SK-N-SH (cell line): ENCODE data around the gene GRIK5. TPM values are rescaled to one million over a fixed set of nuclear protein-coding genes. Genes with fewer than 3 reads are reported as not detected.
"Not testable (repeated sequence)": the region's sequence is repeated elsewhere in the genome, so short reads cannot be mapped to it uniquely, and the experiment has no call there.

Source experiments
- CTCF ChIA-PET: fragments of 300-600, 350-600 bp; formaldehyde crosslinking; extraction: SDS; loops from one replicate; lab custom pipeline; 2021; lab: Yijun Ruan, JAX
- POLR2A ChIA-PET: fragments of 350-600 bp; sonication (Branson Sonifier 250); formaldehyde crosslinking; extraction: SDS; loops from one replicate; lab custom pipeline; 2020; ENCODE audit warnings: antibody characterized with exemption, inconsistent platforms; lab: Yijun Ruan, JAX
- DNase-seq: peaks from one replicate; pipeline ENCODE4 v3.0.0; 2012
- H2AFZ ChIP-seq: fragments of 200-600 bp; sonication (generic); 2 replicates; pipeline ENCODE4 v1.8.1; 2016; ENCODE audit warnings: antibody characterized with exemption, mild to moderate bottlenecking, low read depth
- H3F3A ChIP-seq: fragments of 200-600 bp; sonication (generic); replicated peaks from 2 replicates; pipeline ENCODE3; 2016; ENCODE audit warnings: antibody characterized with exemption, mild to moderate bottlenecking; ENCODE audit not compliant: insufficient read depth
- H3K27ac ChIP-seq, 2 experiments: fragments of 200-500 bp in 1 of 2; fragments of 200-600 bp in 1 of 2; sonication (Bioruptor generic) in 1 of 2; sonication (generic), shearing (Covaris generic) in 1 of 2; 2 replicates each; pipeline versions ENCODE4 v1.5.1 to v1.6.1; 2014 to 2016; ENCODE audit warnings: low read depth in 2 of 2, inconsistent platforms in 1 of 2, low read length in 1 of 2, mild to moderate bottlenecking in 1 of 2, mixed read lengths in 1 of 2
- H3K27me3 ChIP-seq: fragments of 200-600 bp; sonication (generic), shearing (Covaris generic); 2 replicates; pipeline ENCODE4 v1.6.1; 2016; ENCODE audit warnings: mixed run types; ENCODE audit not compliant: insufficient read depth
- H3K36me3 ChIP-seq, 2 experiments: fragments of 200-500 bp in 1 of 2; fragments of 200-600 bp in 1 of 2; sonication (Bioruptor generic) in 1 of 2; sonication (generic) in 1 of 2; replicated peaks in 1 of 2; 2 replicates each; pipeline versions ENCODE3 to v1.5.1; 2014 to 2016; ENCODE audit warnings: low read length in 1 of 2, mild to moderate bottlenecking in 1 of 2; ENCODE audit not compliant: insufficient read depth in 2 of 2, control insufficient read depth in 1 of 2
- H3K4me1 ChIP-seq, 2 experiments: fragments of 200-500 bp in 1 of 2; fragments of 200-600 bp in 1 of 2; sonication (Bioruptor generic) in 1 of 2; sonication (generic), shearing (Covaris generic) in 1 of 2; 2 replicates each; pipeline versions ENCODE4 v1.5.1 to v1.6.1; 2014 to 2016; ENCODE audit warnings: low read depth in 1 of 2, low read length in 1 of 2, mixed run types in 1 of 2; ENCODE audit not compliant: insufficient read depth in 2 of 2, control insufficient read depth in 1 of 2
- H3K4me2 ChIP-seq: fragments of 200-600 bp; sonication (generic), shearing (Covaris generic); 2 replicates; pipeline ENCODE4 v1.6.1; 2017; ENCODE audit warnings: mixed run types
- H3K4me3 ChIP-seq, 2 experiments: fragments of 200-500 bp in 1 of 2; fragments of 200-600 bp in 1 of 2; sonication (Bioruptor generic) in 1 of 2; sonication (generic), shearing (Covaris generic) in 1 of 2; 2 replicates each; pipeline versions ENCODE4 v1.5.1 to v1.8.1; 2014 to 2016; ENCODE audit warnings: low read depth in 2 of 2, inconsistent platforms in 1 of 2, low read length in 1 of 2, mild to moderate bottlenecking in 1 of 2, mixed read lengths in 1 of 2, moderate library complexity in 1 of 2
- H3K79me2 ChIP-seq: fragments of 200-600 bp; sonication (generic); 2 replicates; pipeline ENCODE4 v1.8.1; 2017; ENCODE audit warnings: mild to moderate bottlenecking; ENCODE audit not compliant: insufficient read depth
- H3K9ac ChIP-seq: fragments of 200-600 bp; sonication (generic); 2 replicates; pipeline ENCODE4 v1.6.1; 2017; ENCODE audit warnings: mixed run types
- H3K9me2 ChIP-seq: fragments of 200-600 bp; sonication (generic); 2 replicates; pipeline ENCODE4 v1.6.1; 2017; ENCODE audit warnings: mixed run types
- H3K9me3 ChIP-seq: fragments of 200-600 bp; sonication (generic); 2 replicates; pipeline ENCODE4 v1.6.1; 2017; ENCODE audit warnings: mixed run types, mild to moderate bottlenecking, moderate library complexity
- H4K20me1 ChIP-seq: fragments of 200-600 bp; sonication (generic); 2 replicates; pipeline ENCODE4 v1.6.1; 2017; ENCODE audit warnings: mild to moderate bottlenecking, mixed run types; ENCODE audit not compliant: insufficient read depth
- CTCF ChIP-seq: fragments of 200-600 bp; sonication (generic); IDR thresholded peaks from 2 replicates; pipeline ENCODE4 v1.6.1; 2017; ENCODE audit warnings: antibody characterized with exemption, mild to moderate bottlenecking, moderate library complexity
- MEF2A ChIP-seq: IDR thresholded peaks from 2 replicates; pipeline ENCODE4 v1.4.0; 2012; ENCODE audit warnings: low read depth, borderline replicate concordance
- MXI1 ChIP-seq: IDR thresholded peaks from 2 replicates; pipeline ENCODE4 v1.6.1; 2012; ENCODE audit warnings: mild to moderate bottlenecking, low read depth, low read length, improper control_type of control experiment
- POLR2AphosphoS5 ChIP-seq: IDR thresholded peaks from 2 replicates; pipeline ENCODE4 v1.6.1; 2012; ENCODE audit warnings: low read depth, low read length
- RAD21 ChIP-seq: IDR thresholded peaks from 2 replicates; pipeline ENCODE4 v1.6.1; 2012; ENCODE audit warnings: mild to moderate bottlenecking, low read length
- REST ChIP-seq: IDR thresholded peaks from 2 replicates; pipeline ENCODE4 v1.6.1; 2012; ENCODE audit warnings: mild to moderate bottlenecking, low read depth, low read length, moderate library complexity
- SMC3 ChIP-seq: IDR thresholded peaks from 2 replicates; pipeline ENCODE4 v1.6.1; 2012; ENCODE audit warnings: low read depth, low read length, improper control_type of control experiment
- WGBS: methylation state at CpG from one replicate; pipeline ENCODE4 v1.1.6; 2017; ENCODE audit warnings: low lambda C conversion rate; 5-methylcytosine and 5-hydroxymethylcytosine counted together
- polyA plus RNA-seq, 3 experiments: library from polyadenylated mRNA; depleted of rRNA; stranded (reverse); fragments of >200 nt; gene quantifications; 2 replicates each; pipeline ENCODE4 v1.2.3, GENCODE V29; 2012

Gene GRIK5
- polyA plus RNA-seq, 1 of the 3 experiments (the other 2 are of a cell fraction), result 2.4 TPM

GRCh38 chr19:42037649-42038048, 32.4 kb downstream of the GRIK5 start:
- no peak for TF ChIP-seq REST
- TF ChIP-seq POLR2AphosphoS5, result no peak
- TF ChIP-seq MXI1, result no peak
- TF ChIP-seq MEF2A, result no peak
- TF ChIP-seq SMC3, result no peak
- TF ChIP-seq, all 33 proteins: peak for 0
- Histone ChIP-seq H3K9me2 (no peaks in the 10 kb centered on the region), H3K27me3 (0 out of 2 replicates have a peak, but pooled peaks cover 3% of the 10 kb centered on the region), H3K4me1 (no peaks in the 10 kb centered on the region), H3K9ac (no peak overlapping the region), H4K20me1 (no peaks in the 10 kb centered on the region), H3K4me3 (no peak overlapping the region), H3K9me3 (no peaks in the 10 kb centered on the region), H3K79me2 (no peaks in the 10 kb centered on the region), H2AFZ (no peak overlapping the region), H3K36me3 (no peaks in the 10 kb centered on the region), H3F3A (no peaks in the 10 kb centered on the region), H3K4me2 (no peak overlapping the region), H3K27ac (no peak overlapping the region)
- POLR2A ChIA-PET, result interaction anchor here (0.5 to 1.1 kb wide), 3 partner anchors 42 to 107 kb away, joined by 3 to 4 read pairs (median 3); no protein-coding TSS in a partner anchor
- no peak for DNase-seq
- CTCF ChIA-PET, result interaction anchor here (0.9 to 2.1 kb wide), 4 partner anchors 9 to 242 kb away, joined by 3 to 10 read pairs (median 8); no protein-coding TSS in a partner anchor
- WGBS, result 59% methylated on average over 5 of the region's 5 CpGs

GRCh38 chr19:42034640-42035391, 35.2 kb downstream of the GRIK5 start:
- H3K79me2 ChIP-seq, H3K9me2 ChIP-seq, H4K20me1 ChIP-seq, H3K9ac ChIP-seq, H3F3A ChIP-seq, H3K27ac ChIP-seq, H3K36me3 ChIP-seq, H3K27me3 ChIP-seq, H3K9me3 ChIP-seq, H3K4me1 ChIP-seq: not testable (repeated sequence)
- peak; percentile 86 for DNase-seq
- ChIA-PET CTCF (interaction anchor here (0.6 to 2.6 kb wide), 47 partner anchors 9 to 270 kb away, joined by 3 to 25 read pairs (median 4); no protein-coding TSS in a partner anchor), POLR2A (interaction anchor here (0.8 to 1.3 kb wide), 3 partner anchors 11 to 42 kb away, joined by 3 to 5 read pairs (median 4); no protein-coding TSS in a partner anchor)
- H3K4me3 ChIP-seq, result peak overlapping the region in 1 of 2 experiments; percentile 54; a peak in 1 of 4 replicates
- TF ChIP-seq RAD21 (peak; percentile 78), SMC3 (peak; percentile 41; the same call in 1 of the 2 replicates), CTCF (peak; percentile 92)
- H2AFZ ChIP-seq, result peak overlapping the region; percentile 17; the same call in 1 of the 2 replicates
- peak overlapping the region; percentile 72 for H3K4me2 ChIP-seq
- WGBS, result 32% methylated on average over 17 of the region's 17 CpGs
